ENCODE results near the gene GTF2H3. TPM values are rescaled to one million over a fixed set of nuclear protein-coding genes. Genes with fewer than 3 reads are reported as not detected.

Gene GTF2H3
- total and polyA plus RNA-seq, 2 experiments from 2014 or later, result 9.0 to 45.6 TPM

DNA sequence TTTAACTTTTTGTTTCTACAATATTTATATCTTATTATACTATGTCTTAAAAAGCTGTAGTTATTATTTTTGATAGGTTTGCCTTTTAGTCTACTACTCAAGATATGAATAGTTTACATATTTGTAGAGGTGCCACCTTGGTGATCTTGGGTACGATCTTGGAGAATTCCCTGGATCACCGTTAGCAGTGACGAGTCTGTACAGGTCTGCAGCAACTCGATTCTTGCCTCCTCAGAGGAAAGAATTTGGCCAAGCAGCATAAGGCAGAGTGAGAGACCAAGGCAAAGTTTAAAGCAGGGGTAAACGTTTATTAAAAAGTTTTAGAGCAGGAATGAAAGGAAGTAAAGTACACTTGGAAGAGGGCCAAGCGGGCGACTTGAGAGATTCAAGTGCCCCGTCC lies 34.1 kb downstream of the GTF2H3 start:
- Histone ChIP-seq H3K4me3 (no peak overlapping the region), H3K9me3 (ENCODE audit: low read depth) (no peaks in the 10 kb centered on the region), H4K20me1 (ENCODE audit: insufficient read depth, poor library complexity, severe bottlenecking) (no peaks in the 10 kb centered on the region), H2AFZ (no peak overlapping the region), H3K4me2 (no peak overlapping the region), H3K79me2 (no peaks in the 10 kb centered on the region), H3K36me3 (replicated peaks; ENCODE audit: insufficient read depth, low read depth) (no peaks in the 10 kb centered on the region), H3K27ac (no peak overlapping the region), H3K9me2 (replicated peaks; ENCODE audit: insufficient read depth) (no peaks in the 10 kb centered on the region), H3K27me3 (no peaks in the 10 kb centered on the region), H3K4me1 (ENCODE audit: insufficient read depth) (no peaks in the 10 kb centered on the region)
- 86% methylated on average over 8 of the region's 8 CpGs for WGBS (ENCODE audit: low lambda C conversion rate, missing lambda C conversion rate)
- no peak for DNase-seq (ENCODE audit: low spot score)
- no peak for TF ChIP-seq EZH2 (IDR thresholded peaks at IDR 0.05; ENCODE audit: borderline replicate concordance)
- TF ChIP-seq, protein P1, sequence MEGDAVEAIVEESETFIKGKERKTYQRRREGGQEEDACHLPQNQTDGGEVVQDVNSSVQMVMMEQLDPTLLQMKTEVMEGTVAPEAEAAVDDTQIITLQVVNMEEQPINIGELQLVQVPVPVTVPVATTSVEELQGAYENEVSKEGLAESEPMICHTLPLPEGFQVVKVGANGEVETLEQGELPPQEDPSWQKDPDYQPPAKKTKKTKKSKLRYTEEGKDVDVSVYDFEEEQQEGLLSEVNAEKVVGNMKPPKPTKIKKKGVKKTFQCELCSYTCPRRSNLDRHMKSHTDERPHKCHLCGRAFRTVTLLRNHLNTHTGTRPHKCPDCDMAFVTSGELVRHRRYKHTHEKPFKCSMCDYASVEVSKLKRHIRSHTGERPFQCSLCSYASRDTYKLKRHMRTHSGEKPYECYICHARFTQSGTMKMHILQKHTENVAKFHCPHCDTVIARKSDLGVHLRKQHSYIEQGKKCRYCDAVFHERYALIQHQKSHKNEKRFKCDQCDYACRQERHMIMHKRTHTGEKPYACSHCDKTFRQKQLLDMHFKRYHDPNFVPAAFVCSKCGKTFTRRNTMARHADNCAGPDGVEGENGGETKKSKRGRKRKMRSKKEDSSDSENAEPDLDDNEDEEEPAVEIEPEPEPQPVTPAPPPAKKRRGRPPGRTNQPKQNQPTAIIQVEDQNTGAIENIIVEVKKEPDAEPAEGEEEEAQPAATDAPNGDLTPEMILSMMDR (IDR thresholded peaks at IDR 0.05; ENCODE audit: poor library complexity), result no peak
- TF ChIP-seq EZH2phosphoT487 (IDR thresholded peaks at IDR 0.05; ENCODE audit: low read depth, severe bottlenecking, unreplicated experiment), result no peak

- Histone ChIP-seq H3K4me2 (peak within 1 kb of the TSS; percentile 90), H2AFZ (peak within 1 kb of the TSS; percentile 83), H3K4me3 (peak within 1 kb of the TSS; percentile 38), H3K27ac (no peak within 1 kb of the TSS), H3K4me1 (ENCODE audit: insufficient read depth) (no peaks in the 10 kb centered on the region), H4K20me1 (ENCODE audit: insufficient read depth, poor library complexity, severe bottlenecking) (no peaks in the 10 kb centered on the region), H3K9me3 (ENCODE audit: low read depth) (no peaks in the 10 kb centered on the region), H3K79me2 (no peaks in the 10 kb centered on the region), H3K27me3 (no peaks in the 10 kb centered on the region), H3K36me3 (replicated peaks; ENCODE audit: insufficient read depth, low read depth) (no peaks in the 10 kb centered on the region), H3K9me2 (replicated peaks; ENCODE audit: insufficient read depth) (no peaks in the 10 kb centered on the region)
- DNase-seq (ENCODE audit: low spot score), result peak; percentile 95
- WGBS (ENCODE audit: low lambda C conversion rate, missing lambda C conversion rate), result under 1% methylated on average over 53 of the region's 53 CpGs
- TF ChIP-seq EZH2 (IDR thresholded peaks at IDR 0.05; ENCODE audit: borderline replicate concordance) (no peak), EZH2phosphoT487 (IDR thresholded peaks at IDR 0.05; ENCODE audit: low read depth, severe bottlenecking, unreplicated experiment) (no peak)
- TF ChIP-seq, protein P1 (IDR thresholded peaks at IDR 0.05; ENCODE audit: poor library complexity), result no peak
These were observed 37.5 kb downstream of the GTF2H3 start, which contains the start of gene TCTN2 for GRCh38 chr12:123670882-123671728. Gene TCTN2, plus strand, starts transcription at chr12:123671113. Its CDS starts 128 bp downstream, at chr12:123671241.

GRCh38 chr12:123671876-123672275 lies 38.2 kb downstream of the GTF2H3 start:
- no peak overlapping the region for H3K27ac ChIP-seq
- no peaks in the 10 kb centered on the region for H4K20me1 ChIP-seq (ENCODE audit: insufficient read depth, poor library complexity, severe bottlenecking)
- no peaks in the 10 kb centered on the region for H3K36me3 ChIP-seq (replicated peaks; ENCODE audit: insufficient read depth, low read depth)
- H3K9me3 ChIP-seq (ENCODE audit: low read depth), result no peaks in the 10 kb centered on the region
- peak overlapping the region; percentile 83 for H2AFZ ChIP-seq
- no peaks in the 10 kb centered on the region for H3K79me2 ChIP-seq
- no peak overlapping the region for H3K4me3 ChIP-seq
- H3K4me1 ChIP-seq (ENCODE audit: insufficient read depth), result no peaks in the 10 kb centered on the region
- WGBS (ENCODE audit: low lambda C conversion rate, missing lambda C conversion rate), result 75% methylated on average over 6 of the region's 6 CpGs
- TF ChIP-seq, protein P1 (IDR thresholded peaks at IDR 0.05; ENCODE audit: poor library complexity), result no peak
- no peak for TF ChIP-seq EZH2phosphoT487 (IDR thresholded peaks at IDR 0.05; ENCODE audit: low read depth, severe bottlenecking, unreplicated experiment)
- TF ChIP-seq EZH2 (IDR thresholded peaks at IDR 0.05; ENCODE audit: borderline replicate concordance), result no peak
- H3K4me2 ChIP-seq, result peak overlapping the region; percentile 90
- H3K27me3 ChIP-seq, result no peaks in the 10 kb centered on the region
- no peaks in the 10 kb centered on the region for H3K9me2 ChIP-seq (replicated peaks; ENCODE audit: insufficient read depth)
- no peak for DNase-seq (ENCODE audit: low spot score)
